GM21515 (cell line): Measurements from ENCODE around the gene MYO9A.

ENCODE experiments used
- ATAC-seq: cut with Tn5 transposase; IDR thresholded peaks from one replicate; pipeline ENCODE4 v1.9.1; 2021; ENCODE audit not compliant: unreplicated experiment

The MYO9A gene

GRCh38 chr15:72118017-72118978 lies at the start of gene MYO9A, which contains the start of gene SENP8:
Gene MYO9A, minus strand, starts transcription at chr15:72118150. Its CDS starts 71,587 bp downstream, at chr15:72046563.
Gene SENP8, plus strand, starts transcription at chr15:72118403. Its CDS starts 21,221 bp downstream, at chr15:72139624.
- peak; percentile 60 for ATAC-seq

GRCh38 chr15:72167445-72167844 lies 49.5 kb upstream of the MYO9A start:
- no peak for ATAC-seq

GRCh38 chr15:72166716-72167417 lies 48.9 kb upstream of the MYO9A start:
- ATAC-seq = no peak

GRCh38 chr15:72163719-72164118 lies 45.8 kb upstream of the MYO9A start:
- no peak for ATAC-seq

- no peak for ATAC-seq
These were observed 44.6 kb upstream of the MYO9A start for GRCh38 chr15:72162569-72162968.

- no peak for ATAC-seq
These were observed 43.6 kb upstream of the MYO9A start for GRCh38 chr15:72161361-72162132.

GRCh38 chr15:72160696-72161245 lies 42.8 kb upstream of the MYO9A start:
- no peak for ATAC-seq

- no peak for ATAC-seq
These were observed 39.0 kb upstream of the MYO9A start for GRCh38 chr15:72156928-72157327.

GRCh38 chr15:72155635-72156616 lies 38.0 kb upstream of the MYO9A start:
- peak; percentile 69 for ATAC-seq

- ATAC-seq = no peak
These were observed 37.2 kb upstream of the MYO9A start for GRCh38 chr15:72155003-72155621.

GRCh38 chr15:72154316-72154715 lies 36.4 kb upstream of the MYO9A start:
- ATAC-seq = no peak

- ATAC-seq = no peak
These were observed 35.5 kb upstream of the MYO9A start for GRCh38 chr15:72153269-72154000.

- ATAC-seq = no peak
These were observed 29.5 kb upstream of the MYO9A start for GRCh38 chr15:72147418-72147817.

- ATAC-seq = no peak
These were observed 29.0 kb upstream of the MYO9A start for GRCh38 chr15:72146934-72147333.

- no peak for ATAC-seq
These were observed 28.3 kb upstream of the MYO9A start for GRCh38 chr15:72146221-72146620.

GRCh38 chr15:72141171-72142084 lies 23.5 kb upstream of the MYO9A start:
- ATAC-seq = peak; percentile 99

- no peak for ATAC-seq
These were observed 22.1 kb upstream of the MYO9A start for GRCh38 chr15:72140088-72140487.
